ENCODE measurements around the gene CNIH3.

DNA sequence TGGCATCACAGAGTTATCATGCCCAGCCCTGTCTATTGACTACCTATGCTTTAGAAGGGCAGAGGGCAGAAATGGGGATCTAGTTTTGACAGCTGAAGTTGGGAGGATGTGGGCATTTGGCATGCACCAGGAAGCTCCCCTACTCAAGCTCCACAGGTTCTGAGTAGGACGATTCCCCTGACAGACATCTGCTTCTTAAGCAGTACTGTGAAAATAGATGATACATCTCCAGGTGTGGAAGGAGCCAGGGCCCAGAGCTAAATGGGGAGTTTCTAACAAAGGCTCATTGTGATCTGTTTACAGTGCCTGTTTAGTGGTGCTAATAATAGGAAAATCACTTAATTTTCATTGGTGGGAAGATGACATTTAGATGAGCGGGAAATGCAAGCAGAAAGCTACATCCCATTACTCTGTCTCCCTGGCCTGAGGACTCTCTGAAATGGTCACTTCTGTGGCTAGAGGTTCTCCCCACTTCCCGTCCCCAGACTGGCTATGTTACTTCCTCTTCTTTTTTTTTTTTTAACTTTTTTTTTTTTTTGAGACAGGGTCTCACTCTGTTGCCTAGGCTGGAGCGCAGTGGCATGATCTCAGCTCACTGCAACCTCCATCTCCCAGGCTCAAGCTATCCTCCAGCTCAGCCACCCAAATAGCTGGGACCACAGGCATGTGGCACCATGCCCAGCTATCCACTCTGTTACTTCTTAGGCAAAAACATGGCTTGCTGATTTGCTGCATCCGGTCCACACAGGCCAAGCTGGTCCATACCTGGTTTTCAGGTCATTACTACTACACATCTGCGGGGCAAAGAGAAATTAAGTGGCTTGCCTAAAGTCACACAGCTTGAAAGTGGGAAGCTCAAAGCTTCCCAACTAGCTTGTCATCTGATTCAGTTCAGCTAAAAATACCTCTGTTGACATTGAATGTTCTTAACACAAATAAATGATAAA, 23.2 kb upstream of the CNIH3 start:
- TF ChIP-seq POLR2A (IDR thresholded peaks at IDR 0.05), result no peak
- TF ChIP-seq CTCF (IDR thresholded peaks at IDR 0.05), result no peak
